GM10847 (cell line): Measurements from ENCODE around the gene TOM1L2.

Experiments
- POLR2A ChIP-seq: IDR thresholded peaks from 2 replicates; pipeline ENCODE4 v1.6.1; 2011; ENCODE audit not compliant: insufficient read length; ENCODE audit errors: extremely low read depth

The TOM1L2 gene

DNA sequence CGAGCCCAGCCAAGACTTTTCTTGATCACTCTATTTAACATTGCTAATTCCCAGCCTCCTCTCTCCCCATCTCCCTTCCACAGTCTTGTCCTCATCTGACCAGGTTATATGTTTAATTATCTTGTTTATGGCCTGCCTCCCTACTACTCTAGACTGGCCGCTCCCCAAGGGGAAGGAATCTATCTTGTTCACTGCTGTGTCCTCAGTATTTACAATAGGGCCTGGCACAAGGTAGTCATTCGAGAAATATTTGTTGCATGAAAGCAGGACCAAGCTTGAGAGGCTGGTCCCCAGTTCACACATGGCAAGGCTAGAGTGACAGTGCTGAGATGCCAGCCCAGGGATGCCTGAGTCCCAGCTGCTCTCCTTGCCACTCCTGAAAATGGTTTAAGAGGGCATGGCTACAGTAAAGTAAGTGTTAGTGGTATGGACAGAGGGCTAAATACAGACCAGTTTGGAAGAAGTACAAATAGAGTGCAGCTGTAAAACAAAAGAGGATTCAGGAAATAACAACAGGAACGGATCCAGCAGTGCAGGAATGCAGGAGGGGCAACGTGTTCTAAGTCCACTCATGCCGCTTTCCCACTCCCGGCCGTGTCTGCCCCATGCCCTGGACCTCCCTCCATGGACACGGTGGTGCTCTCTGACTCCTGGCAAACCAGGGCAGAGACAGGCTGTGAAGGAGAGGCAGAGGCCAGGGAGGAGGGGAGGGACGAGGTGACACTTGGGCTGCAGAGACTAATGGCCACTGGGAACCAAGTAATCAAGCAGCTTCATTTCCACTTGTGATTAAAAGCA is 65.6 kb downstream of the TOM1L2 start:
- TF ChIP-seq POLR2A: no peak

DNA sequence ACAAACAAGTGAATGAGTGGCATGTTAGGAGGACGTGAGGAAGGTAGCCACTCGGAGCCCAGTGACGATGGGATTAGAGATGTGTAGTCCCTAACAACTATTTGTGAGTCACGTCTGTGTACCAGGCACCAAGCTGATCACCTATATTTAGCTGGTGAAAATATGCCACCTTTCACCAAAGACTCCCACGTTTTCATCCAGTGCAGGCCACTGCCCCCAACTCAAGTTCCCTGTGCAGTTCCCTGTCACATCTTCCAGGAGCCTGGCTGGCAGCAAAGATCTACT is 67.2 kb downstream of the TOM1L2 start:
- TF ChIP-seq POLR2A: no peak

DNA sequence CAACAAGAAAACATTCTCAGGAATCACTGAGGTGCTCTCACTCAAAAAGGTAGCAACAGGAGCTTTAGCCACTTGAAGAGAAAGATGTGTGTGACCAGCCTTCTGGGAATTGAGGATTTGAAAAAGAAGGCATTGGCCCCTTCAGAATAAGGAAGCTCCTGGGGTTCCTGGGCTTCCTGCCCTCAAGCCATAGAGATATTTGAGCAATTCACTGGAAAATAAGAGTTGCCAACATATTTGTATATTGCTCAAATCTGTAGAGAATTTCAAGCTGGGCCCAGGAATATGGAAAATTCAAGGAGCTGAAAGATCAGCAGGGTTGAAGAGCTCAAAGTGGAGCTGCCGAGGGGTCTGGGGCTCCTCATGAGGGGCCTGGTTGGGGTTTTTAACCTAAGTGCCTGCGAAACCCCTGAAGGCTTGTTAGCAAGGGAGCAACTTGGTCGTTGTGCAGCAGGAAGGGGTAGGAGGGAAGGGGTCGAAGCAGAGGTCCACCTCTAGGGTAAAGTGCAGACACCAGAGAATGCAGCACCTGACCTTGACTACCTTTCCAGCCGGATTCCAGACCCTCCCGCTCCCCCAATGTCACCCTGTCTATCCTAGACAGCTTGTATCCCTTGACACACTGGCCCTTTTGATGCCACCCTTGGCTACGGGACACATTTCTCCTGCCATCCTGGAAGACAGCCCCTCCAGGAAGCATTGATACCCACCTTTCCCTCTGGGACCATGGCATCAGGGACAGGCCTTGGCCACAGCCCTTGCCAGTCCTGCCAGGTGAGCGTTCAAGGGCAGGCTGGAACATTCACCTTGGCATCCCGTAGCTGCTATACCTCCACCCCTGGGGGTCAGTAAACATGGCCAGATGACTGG is 67.8 kb downstream of the TOM1L2 start:
- TF ChIP-seq POLR2A: no peak

DNA sequence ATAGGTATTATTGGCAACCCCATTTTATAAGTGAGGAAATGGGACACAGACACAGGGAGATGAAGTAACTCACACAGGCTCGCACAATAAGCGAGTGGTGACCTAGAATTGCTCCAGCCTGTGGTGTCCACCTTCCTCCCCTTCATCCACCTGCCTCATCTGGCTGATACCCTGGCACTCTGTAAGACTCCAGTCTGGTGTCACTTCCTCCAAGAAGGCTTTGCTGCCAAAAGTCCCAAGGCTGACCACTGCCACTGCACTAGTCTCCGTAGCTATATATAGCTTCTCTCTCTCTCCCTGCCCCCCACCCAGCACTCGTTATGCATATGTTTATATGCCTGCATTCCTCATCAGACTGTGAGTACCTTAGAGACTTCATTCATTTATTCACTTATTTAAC is 69.3 kb downstream of the TOM1L2 start:
- TF ChIP-seq POLR2A: no peak

DNA sequence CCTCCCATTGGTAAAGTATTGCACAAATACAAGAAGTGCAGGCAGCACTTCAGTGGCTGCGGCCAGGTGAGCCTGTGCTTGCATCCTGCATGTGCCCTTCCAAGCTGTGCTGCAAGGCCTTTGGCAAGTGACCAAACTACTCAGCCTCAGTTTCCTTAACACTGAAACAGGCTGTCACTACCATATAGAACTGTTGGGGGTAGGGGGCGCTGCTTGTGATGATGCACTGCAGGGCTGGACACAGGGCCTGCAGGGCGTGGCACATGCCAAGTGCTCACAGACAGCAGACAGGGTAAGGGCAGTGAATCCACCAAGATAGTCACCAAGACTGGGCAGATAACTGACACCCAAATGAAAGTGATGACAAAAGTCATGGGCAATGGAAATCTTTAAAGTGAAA is 69.8 kb downstream of the TOM1L2 start:
- no peak for TF ChIP-seq POLR2A

DNA sequence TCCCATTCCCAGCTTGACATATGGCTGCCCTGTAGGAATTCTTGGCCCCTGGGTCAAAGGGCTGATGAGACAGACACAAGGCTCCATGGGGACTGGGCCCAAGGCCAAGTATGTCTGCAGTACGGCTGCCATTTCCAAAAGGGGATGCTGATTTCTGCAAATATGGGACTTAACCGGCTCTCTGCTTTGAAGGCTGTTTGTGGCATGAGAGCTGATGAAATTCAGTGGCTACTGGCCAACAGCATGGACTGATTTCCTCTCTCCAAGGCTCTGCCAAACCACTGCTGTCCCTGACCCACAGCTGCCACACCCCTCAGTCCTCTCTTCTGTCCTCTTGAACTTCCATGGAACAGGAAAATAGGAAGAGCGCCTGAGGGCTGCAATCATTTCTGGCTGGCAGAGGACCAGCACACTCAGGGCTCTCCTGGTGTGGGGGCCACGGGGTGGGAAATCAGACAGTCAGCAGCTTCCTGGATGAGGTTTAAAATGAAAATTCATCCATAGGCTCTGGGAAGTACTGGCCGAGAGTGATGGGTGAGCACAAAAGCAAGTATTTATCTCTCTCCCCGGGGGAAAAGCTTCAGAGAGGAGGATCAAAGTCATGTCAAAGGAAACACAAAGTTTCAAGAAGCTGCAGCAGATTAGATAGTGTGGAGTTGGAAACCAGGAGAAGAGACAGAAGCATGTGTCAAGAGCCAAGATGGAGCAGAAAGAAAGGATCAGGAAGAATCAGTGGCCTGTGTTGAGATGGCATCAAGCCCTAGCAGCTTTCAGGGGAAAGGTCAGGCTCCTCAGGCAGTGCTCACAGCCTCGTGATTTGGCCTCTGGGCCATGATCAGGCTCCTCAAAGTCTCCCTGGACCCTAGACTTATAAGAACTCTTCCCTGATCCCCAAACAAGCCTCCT is 71.3 kb downstream of the TOM1L2 start:
- TF ChIP-seq POLR2A: no peak

DNA sequence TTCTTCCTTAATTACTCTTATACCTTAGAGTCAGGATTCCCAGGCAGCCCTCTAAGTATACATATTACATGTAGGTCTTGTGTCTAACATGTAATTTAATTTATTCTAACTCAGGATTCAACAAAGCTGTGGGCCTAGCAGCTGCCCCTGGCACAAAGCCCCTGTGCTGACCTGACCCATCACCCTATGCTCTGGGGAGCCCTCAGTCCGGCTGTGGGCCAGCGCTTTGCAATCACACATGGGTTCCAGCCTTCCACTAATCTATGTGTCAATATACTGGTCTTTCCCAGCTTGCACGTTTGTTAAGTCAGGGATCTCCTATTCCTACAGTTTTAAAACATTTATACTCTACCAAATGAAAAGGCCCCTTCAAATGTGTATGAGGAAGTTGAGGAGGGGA is 72.7 kb downstream of the TOM1L2 start:
- no peak for TF ChIP-seq POLR2A

DNA sequence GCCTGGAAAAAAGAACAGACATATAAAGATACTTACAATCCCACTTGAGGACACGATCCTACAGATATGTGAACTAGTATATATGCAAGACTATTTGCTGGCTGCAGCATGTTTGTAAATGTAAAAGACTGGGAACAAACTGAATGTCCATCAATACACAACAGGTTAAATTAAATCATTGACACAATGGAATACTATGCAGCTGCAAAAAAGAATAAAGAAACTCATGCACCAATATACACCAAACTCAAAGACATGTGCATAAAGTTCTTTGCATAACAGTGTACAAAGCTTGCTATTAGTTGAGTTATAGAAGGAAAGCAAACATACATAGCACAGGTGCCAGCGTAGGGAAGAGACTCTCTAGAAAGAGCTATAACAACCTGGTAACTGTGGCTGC is 73.5 kb downstream of the TOM1L2 start:
- TF ChIP-seq POLR2A: no peak

DNA sequence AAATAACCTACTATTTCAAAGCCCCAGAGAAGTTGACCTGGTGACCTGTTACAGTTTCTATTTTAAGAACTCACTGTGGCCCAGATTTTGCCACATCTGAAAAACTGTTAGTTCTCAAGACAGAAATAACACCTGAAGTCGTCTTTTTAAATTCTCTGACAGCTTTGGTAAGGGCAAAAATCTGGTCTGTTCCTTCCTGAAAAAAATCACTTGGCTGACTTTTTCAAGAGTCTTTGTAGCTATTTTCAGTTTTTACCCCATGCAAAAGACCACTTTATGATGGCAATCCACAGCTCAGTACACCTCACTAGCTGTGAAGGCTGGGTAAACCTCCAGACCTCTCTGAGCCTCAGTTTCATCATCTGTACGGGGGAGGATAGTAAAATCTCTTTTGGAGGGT is 74.8 kb downstream of the TOM1L2 start:
- no peak for TF ChIP-seq POLR2A

DNA sequence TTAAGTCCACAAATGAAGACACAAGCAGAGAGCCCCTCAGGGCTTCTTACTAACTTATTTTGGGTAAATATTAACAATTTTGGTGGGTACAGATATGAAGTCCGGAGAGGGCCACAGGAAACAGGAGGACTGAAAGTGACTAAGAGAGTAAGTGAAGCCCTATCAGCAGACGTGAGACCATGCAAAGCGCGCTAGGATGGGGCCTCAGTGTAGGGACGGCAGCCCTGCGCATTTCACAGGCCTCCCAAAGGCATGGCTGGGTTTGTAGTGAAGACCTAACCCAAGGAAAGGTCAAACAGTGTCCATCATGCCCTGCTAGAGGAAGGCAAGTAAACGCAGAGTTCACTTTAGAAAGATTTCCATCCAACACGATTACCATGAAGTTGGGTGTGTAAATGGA is 75.5 kb downstream of the TOM1L2 start:
- no peak for TF ChIP-seq POLR2A

DNA sequence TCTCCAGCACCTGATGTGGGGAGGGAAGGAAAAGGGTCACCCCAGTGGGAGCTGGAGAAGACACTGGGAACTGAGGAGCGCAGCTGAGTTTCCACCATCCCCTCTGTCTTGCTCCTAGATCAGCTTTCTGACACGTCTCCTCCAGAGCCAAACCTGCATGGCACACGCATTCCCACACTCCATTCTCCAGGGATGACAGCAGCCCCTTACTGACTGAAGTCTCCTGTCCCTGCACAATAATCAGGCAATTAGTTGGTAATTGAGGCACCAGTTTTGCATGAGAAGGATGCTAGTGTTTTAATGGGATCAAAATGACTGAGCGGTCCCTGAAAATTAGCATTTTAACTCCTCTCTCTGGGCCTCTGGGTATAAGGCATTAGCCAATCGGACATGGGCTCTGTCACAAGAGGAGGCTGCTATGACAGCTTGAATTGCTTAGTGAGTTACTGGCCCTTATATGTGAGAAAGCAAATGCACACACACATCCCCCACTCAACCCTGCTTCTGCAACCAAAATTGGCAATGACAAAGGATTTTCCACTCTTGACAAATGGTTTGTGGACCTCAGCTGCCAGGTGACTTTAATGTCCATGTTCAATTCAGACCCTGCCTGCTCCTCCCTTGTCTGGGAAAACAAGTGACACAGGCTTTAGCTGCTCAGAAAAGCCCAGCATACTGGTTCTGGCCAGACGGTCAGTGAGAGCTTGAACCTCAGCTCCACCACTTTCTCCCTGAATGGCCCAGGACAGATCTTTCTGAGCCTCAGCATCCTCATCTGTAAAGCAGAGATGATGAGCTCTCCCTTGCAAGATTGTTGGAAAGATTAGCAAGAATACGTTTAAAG is 78.2 kb downstream of the TOM1L2 start:
- no peak for TF ChIP-seq POLR2A

DNA sequence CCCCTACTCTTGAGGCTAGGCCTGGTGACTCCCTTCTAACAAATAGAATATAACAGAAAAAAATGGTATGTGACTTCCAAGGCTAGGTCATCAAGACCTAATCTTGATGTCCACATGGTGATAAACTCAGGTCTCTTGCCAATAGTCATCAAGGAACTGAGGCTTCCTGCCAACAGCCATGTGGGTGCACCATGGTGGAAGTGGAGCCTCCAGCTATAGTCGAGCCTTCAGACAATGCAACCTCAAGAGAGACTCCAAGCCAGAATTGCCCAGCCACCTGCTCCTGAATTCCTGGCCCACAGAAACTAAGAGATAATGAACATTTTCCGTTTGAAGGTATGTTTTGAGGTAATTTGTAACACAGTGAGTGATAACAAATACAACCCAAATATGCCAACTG is 79.5 kb downstream of the TOM1L2 start:
- TF ChIP-seq POLR2A: no peak

DNA sequence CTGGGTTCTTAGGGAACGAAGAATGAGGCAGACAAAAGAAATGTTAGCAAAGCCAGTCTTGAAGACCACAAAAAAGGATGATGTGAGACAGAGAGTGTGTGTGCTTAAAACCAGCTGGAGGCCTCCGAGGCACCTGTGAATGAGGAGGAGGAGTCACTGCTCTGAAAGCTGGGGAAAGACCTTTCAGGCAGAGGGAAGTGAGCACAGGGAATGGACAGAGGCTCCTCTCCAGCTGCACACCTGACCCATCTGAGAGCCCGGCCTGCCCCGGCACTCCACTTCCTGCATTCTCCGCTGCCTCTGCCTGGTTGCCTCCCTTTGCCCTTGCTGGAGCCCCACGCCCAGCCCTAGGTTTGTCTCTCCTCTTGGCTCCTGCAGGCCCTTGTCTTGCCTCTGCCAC is 80.2 kb downstream of the TOM1L2 start:
- no peak for TF ChIP-seq POLR2A
